Measurements from ENCODE around the gene UBALD1. TPM values are rescaled to one million over a fixed set of nuclear protein-coding genes. Genes with fewer than 3 reads are reported as not detected.
"Not testable (repeated sequence)": the region's sequence is repeated elsewhere in the genome, so short reads cannot be mapped to it uniquely, and the experiment has no call there.

Gene UBALD1
- total and polyA plus RNA-seq, 8 donors = 12.0 to 27.8 (median 19.8) TPM

GRCh38 chr16:4652561-4652960 is 37.9 kb upstream of the UBALD1 start:
- peaks cover 0 to 79% of the 10 kb centered on the region in 2 donors for H3K36me3 ChIP-seq
- ATAC-seq (no peak), DNase-seq (no peak)
- intact Hi-C loops (cut with DNase I) = no loop called here
- H3K4me3 ChIP-seq = no peak overlapping the region
- H3K4me1 ChIP-seq = peaks cover 4 to 18% of the 10 kb centered on the region in 2 donors
- H3K27me3 ChIP-seq = no peaks in the 10 kb centered on the region
- TF ChIP-seq CTCF (IDR thresholded peaks at IDR 0.05) = no peak
- H3K27ac ChIP-seq = peak overlapping the region in 1 of 2 donors; percentile 81
- no peaks in the 10 kb centered on the region for H3K9me3 ChIP-seq

- no peak for ATAC-seq
- no peak for TF ChIP-seq CTCF (IDR thresholded peaks at IDR 0.05)
- Histone ChIP-seq H3K27me3 (no peaks in the 10 kb centered on the region), H3K27ac (peak overlapping the region in 1 of 2 donors; percentile 81), H3K4me3 (no peak overlapping the region), H3K4me1 (peaks cover 4 to 18% of the 10 kb centered on the region in 2 donors), H3K36me3 (peaks cover 0 to 77% of the 10 kb centered on the region in 2 donors), H3K9me3 (no peaks in the 10 kb centered on the region)
- no peak for DNase-seq
- intact Hi-C loops (cut with DNase I) = no loop called here
Measured at GRCh38 chr16:4651827-4652226, 37.1 kb upstream of the UBALD1 start.

GRCh38 chr16:4650443-4651074 is 35.9 kb upstream of the UBALD1 start:
- H3K27me3 ChIP-seq; ATAC-seq; H3K9me3 ChIP-seq; intact Hi-C loops (cut with DNase I); H3K4me3 ChIP-seq; H3K27ac ChIP-seq: not testable (repeated sequence)
- peak in 2 of 4 donors; percentile 45 to 89 for DNase-seq
- Histone ChIP-seq H3K36me3 (peaks cover 0 to 74% of the 10 kb centered on the region in 2 donors), H3K4me1 (peaks cover 4 to 11% of the 10 kb centered on the region in 2 donors)
- TF ChIP-seq CTCF (IDR thresholded peaks at IDR 0.05) = peak; percentile 49 to 83

GRCh38 chr16:4649744-4650442 is 35.2 kb upstream of the UBALD1 start:
- no peak overlapping the region for H3K27ac ChIP-seq
- no peaks in the 10 kb centered on the region for H3K9me3 ChIP-seq
- no peak for TF ChIP-seq CTCF (IDR thresholded peaks at IDR 0.05)
- no peak overlapping the region for H3K4me3 ChIP-seq
- peaks cover 0 to 70% of the 10 kb centered on the region in 2 donors for H3K36me3 ChIP-seq
- ATAC-seq = no peak
- no peaks in the 10 kb centered on the region for H3K27me3 ChIP-seq
- peaks cover 4 to 7% of the 10 kb centered on the region in 2 donors for H3K4me1 ChIP-seq
- intact Hi-C loops (cut with DNase I) = no loop called here
- no peak for DNase-seq

GRCh38 chr16:4648917-4649316 is 34.2 kb upstream of the UBALD1 start:
- no peak for DNase-seq
- Histone ChIP-seq H3K27ac (no peak overlapping the region), H3K36me3 (peaks cover 0 to 61% of the 10 kb centered on the region in 2 donors), H3K9me3 (no peaks in the 10 kb centered on the region), H3K4me3 (no peak overlapping the region), H3K27me3 (no peaks in the 10 kb centered on the region), H3K4me1 (peaks cover 4 to 7% of the 10 kb centered on the region in 2 donors)
- no peak for TF ChIP-seq CTCF (IDR thresholded peaks at IDR 0.05)
- intact Hi-C loops (cut with DNase I) = no loop called here
- no peak for ATAC-seq
